ENCODE measurements around the gene OCIAD2.

GRCh38 chr4:48899950-48900349 lies 6.6 kb downstream of the OCIAD2 start:
- no peak for TF ChIP-seq CTCF (IDR thresholded peaks at IDR 0.05)
- no peak for TF ChIP-seq POLR2A (IDR thresholded peaks at IDR 0.05)
